ENCODE results near the gene NPTXR.

DNA sequence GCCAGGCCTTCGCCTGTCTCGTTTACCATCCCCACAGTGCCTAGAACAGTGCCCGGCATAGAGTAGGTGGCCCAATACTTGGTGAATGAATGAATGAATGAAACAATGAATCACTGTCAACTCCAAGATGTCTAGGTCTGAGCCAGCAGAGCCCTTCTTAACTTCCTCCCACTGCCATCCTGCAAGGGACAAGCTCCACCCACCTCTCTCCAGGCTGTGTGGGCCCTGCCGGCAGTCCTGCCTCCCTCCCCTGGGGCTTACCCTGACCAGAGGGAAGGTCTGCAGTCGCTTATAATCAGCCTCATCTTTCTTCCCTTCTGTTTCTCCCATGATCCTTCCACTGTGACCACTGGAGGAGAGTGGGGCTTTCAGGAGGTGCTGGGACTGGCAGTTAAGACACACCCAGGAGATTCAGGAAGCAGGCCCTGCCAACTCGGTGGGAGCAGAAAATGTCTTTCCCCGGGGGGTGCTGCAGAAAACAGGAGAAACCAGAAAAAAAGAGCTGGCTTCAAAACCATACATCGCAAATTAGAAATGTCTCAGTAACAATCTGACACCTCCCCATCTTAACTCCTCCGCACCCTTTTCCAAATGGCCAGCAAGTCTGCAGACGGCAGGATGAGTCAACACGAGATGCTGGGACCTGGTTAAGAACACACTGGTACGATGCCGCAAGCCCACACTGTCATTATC lies 61.3 kb downstream of the NPTXR start:
- TF ChIP-seq, protein P1, sequence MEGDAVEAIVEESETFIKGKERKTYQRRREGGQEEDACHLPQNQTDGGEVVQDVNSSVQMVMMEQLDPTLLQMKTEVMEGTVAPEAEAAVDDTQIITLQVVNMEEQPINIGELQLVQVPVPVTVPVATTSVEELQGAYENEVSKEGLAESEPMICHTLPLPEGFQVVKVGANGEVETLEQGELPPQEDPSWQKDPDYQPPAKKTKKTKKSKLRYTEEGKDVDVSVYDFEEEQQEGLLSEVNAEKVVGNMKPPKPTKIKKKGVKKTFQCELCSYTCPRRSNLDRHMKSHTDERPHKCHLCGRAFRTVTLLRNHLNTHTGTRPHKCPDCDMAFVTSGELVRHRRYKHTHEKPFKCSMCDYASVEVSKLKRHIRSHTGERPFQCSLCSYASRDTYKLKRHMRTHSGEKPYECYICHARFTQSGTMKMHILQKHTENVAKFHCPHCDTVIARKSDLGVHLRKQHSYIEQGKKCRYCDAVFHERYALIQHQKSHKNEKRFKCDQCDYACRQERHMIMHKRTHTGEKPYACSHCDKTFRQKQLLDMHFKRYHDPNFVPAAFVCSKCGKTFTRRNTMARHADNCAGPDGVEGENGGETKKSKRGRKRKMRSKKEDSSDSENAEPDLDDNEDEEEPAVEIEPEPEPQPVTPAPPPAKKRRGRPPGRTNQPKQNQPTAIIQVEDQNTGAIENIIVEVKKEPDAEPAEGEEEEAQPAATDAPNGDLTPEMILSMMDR (IDR thresholded peaks at IDR 0.05 in 2 of 3, conservative IDR thresholded peaks at IDR 0.05 in 1 of 3; ENCODE audit: borderline replicate concordance in 1 of 3, insufficient read depth in 1 of 3, low read depth in 2 of 3, low read length in 2 of 3) = no peak
- TF ChIP-seq EZH2 (IDR thresholded peaks at IDR 0.05) (no peak), POLR2AphosphoS5 (IDR thresholded peaks at IDR 0.05; ENCODE audit: low read depth, low read length) (no peak), SRF (IDR thresholded peaks at IDR 0.05; ENCODE audit: low read depth) (no peak), RAD21 (IDR thresholded peaks at IDR 0.05; ENCODE audit: low read depth) (no peak), EGR1 (IDR thresholded peaks at IDR 0.05; ENCODE audit: low read depth) (no peak), CEBPB (IDR thresholded peaks at IDR 0.05; ENCODE audit: low read depth) (no peak), POLR2A (IDR thresholded peaks at IDR 0.05; ENCODE audit: borderline replicate concordance, extremely low read depth, insufficient read depth, insufficient read length) (no peak), SIN3A (IDR thresholded peaks at IDR 0.05; ENCODE audit: low read depth) (no peak)
- TF ChIP-seq, protein P2, sequence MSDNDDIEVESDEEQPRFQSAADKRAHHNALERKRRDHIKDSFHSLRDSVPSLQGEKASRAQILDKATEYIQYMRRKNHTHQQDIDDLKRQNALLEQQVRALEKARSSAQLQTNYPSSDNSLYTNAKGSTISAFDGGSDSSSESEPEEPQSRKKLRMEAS (IDR thresholded peaks at IDR 0.05) = no peak
- TF ChIP-seq, protein P3, sequence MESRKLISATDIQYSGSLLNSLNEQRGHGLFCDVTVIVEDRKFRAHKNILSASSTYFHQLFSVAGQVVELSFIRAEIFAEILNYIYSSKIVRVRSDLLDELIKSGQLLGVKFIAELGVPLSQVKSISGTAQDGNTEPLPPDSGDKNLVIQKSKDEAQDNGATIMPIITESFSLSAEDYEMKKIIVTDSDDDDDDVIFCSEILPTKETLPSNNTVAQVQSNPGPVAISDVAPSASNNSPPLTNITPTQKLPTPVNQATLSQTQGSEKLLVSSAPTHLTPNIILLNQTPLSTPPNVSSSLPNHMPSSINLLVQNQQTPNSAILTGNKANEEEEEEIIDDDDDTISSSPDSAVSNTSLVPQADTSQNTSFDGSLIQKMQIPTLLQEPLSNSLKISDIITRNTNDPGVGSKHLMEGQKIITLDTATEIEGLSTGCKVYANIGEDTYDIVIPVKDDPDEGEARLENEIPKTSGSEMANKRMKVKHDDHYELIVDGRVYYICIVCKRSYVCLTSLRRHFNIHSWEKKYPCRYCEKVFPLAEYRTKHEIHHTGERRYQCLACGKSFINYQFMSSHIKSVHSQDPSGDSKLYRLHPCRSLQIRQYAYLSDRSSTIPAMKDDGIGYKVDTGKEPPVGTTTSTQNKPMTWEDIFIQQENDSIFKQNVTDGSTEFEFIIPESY (IDR thresholded peaks at IDR 0.05; ENCODE audit: extremely low read depth, insufficient replicate concordance, low read length) = no peak

Measured in HCT116 (cell line).